Fibroblast of villous mesenchyme (primary cell): ENCODE measurements around the gene CCL4. TPM values are rescaled to one million over a fixed set of nuclear protein-coding genes. Genes with fewer than 3 reads are reported as not detected.

Experiments
- DNase-seq: peaks from one replicate; pipeline ENCODE4 v3.0.0-alpha.2; 2010; ENCODE audit warnings: low read depth
- H3K4me3 ChIP-seq: 2 replicates; pipeline ENCODE4 v1.5.1; 2011; ENCODE audit warnings: low read depth, mild to moderate bottlenecking, low read length
- CTCF ChIP-seq: IDR thresholded peaks from 2 replicates; pipeline ENCODE4 v1.5.1; 2012; ENCODE audit warnings: low read depth, mild to moderate bottlenecking, low read length; ENCODE audit not compliant: insufficient read depth
- total RNA-seq: library from RNA; depleted of rRNA; stranded (reverse); fragments of >200 nt; gene quantifications from 2 replicates; pipeline ENCODE4 v1.2.3, GENCODE V29; 2012

The CCL4 gene
- total RNA-seq, 1 donor: not detected

GRCh38 chr17:36066365-36066985 is 37.2 kb upstream of the CCL4 start:
- no peak for TF ChIP-seq CTCF
- no peak overlapping the region for H3K4me3 ChIP-seq
- DNase-seq: no peak

GRCh38 chr17:36068524-36068923 is 35.1 kb upstream of the CCL4 start:
- H3K4me3 ChIP-seq: no peak overlapping the region
- DNase-seq: no peak
- TF ChIP-seq CTCF: no peak

GRCh38 chr17:36069136-36069535 is 34.5 kb upstream of the CCL4 start:
- no peak for DNase-seq
- TF ChIP-seq CTCF: no peak
- no peak overlapping the region for H3K4me3 ChIP-seq

GRCh38 chr17:36070427-36070826 is 33.2 kb upstream of the CCL4 start:
- DNase-seq: no peak
- no peak for TF ChIP-seq CTCF
- H3K4me3 ChIP-seq: no peak overlapping the region

- no peak for DNase-seq
- no peak for TF ChIP-seq CTCF
- H3K4me3 ChIP-seq: no peak overlapping the region
These were observed 31.9 kb upstream of the CCL4 start for GRCh38 chr17:36071751-36072150.

GRCh38 chr17:36072431-36073121 is 31.1 kb upstream of the CCL4 start:
- peak; percentile 14 for DNase-seq
- no peak overlapping the region for H3K4me3 ChIP-seq
- TF ChIP-seq CTCF: peak; percentile 63
